ENCODE data around the gene CCNYL1. TPM values are rescaled to one million over a fixed set of nuclear protein-coding genes. Genes with fewer than 3 reads are reported as not detected.

The CCNYL1 gene
- total RNA-seq, 2 donors from 2014 or later, result 5.7 to 9.7 TPM

DNA sequence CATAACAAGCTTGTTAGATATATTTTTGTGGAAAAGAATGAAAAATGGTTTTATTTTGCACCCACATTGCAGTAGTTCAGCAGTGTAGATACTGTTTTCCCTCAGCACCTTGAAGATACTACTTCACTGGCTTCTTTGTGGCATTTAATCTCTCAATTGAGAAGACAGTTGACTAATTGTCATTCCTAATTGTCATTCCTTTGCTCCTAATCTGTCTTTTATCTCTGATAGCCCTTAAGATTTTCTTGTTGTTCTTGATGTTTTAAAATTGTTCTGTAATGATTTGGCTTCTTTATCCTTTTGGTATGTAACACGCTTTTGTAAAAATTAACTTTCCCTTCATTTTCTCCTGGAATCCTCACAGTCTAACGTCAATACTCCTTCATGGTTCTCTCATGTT, 38.0 kb upstream of the CCNYL1 start:
- no peak overlapping the region for H3K27ac ChIP-seq
- H3K27me3 ChIP-seq (replicated peaks; ENCODE audit: insufficient read depth), result no peaks in the 10 kb centered on the region
- H3K4me1 ChIP-seq (replicated peaks), result no peaks in the 10 kb centered on the region
- H3K4me3 ChIP-seq, result no peak overlapping the region
- intact Hi-C loops (cut with DNase I), result no loop called here
- 49% methylated on average over 2 of the region's 2 CpGs for WGBS
- H3K36me3 ChIP-seq, result no peaks in the 10 kb centered on the region
- no peaks in the 10 kb centered on the region for H3K9me3 ChIP-seq
- TF ChIP-seq POLR2A (IDR thresholded peaks at IDR 0.05) (no peak), POLR2AphosphoS5 (IDR thresholded peaks at IDR 0.05) (no peak)
- TF ChIP-seq, protein P1, sequence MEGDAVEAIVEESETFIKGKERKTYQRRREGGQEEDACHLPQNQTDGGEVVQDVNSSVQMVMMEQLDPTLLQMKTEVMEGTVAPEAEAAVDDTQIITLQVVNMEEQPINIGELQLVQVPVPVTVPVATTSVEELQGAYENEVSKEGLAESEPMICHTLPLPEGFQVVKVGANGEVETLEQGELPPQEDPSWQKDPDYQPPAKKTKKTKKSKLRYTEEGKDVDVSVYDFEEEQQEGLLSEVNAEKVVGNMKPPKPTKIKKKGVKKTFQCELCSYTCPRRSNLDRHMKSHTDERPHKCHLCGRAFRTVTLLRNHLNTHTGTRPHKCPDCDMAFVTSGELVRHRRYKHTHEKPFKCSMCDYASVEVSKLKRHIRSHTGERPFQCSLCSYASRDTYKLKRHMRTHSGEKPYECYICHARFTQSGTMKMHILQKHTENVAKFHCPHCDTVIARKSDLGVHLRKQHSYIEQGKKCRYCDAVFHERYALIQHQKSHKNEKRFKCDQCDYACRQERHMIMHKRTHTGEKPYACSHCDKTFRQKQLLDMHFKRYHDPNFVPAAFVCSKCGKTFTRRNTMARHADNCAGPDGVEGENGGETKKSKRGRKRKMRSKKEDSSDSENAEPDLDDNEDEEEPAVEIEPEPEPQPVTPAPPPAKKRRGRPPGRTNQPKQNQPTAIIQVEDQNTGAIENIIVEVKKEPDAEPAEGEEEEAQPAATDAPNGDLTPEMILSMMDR (IDR thresholded peaks at IDR 0.05), result no peak
- DNase-seq (ENCODE audit: low spot score), result no peak

DNA sequence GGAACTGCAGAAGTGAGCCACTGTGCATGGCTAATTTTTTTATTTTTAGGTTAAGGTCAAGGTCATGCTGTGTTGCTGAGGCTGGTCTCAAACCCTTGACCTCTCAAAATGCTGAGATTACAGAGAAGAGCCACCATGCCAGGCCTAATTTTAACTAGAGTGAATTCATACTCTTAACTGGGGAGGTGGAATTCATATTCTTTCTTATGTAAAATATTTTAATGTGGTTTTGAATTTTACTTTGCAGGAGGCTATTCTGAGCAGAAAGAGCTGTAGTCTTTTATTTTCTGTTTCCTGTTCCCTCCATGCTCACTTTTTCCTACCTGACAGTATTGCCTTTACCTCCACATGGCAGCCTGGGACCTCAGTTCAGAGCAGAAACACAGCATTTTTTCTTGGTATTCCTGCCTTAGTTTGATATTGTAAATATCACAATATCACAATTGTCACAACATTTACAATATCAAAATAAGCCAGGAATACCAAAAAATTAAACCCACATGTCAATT, 37.1 kb upstream of the CCNYL1 start:
- Histone ChIP-seq H3K4me3 (no peak overlapping the region), H3K27ac (no peak overlapping the region), H3K4me1 (replicated peaks) (no peaks in the 10 kb centered on the region), H3K27me3 (replicated peaks; ENCODE audit: insufficient read depth) (no peaks in the 10 kb centered on the region), H3K9me3 (no peaks in the 10 kb centered on the region), H3K36me3 (no peaks in the 10 kb centered on the region)
- intact Hi-C loops (cut with DNase I), result no loop called here
- DNase-seq (ENCODE audit: low spot score), result no peak
- TF ChIP-seq, protein P1 (IDR thresholded peaks at IDR 0.05), result no peak
- TF ChIP-seq POLR2A (IDR thresholded peaks at IDR 0.05) (no peak), POLR2AphosphoS5 (IDR thresholded peaks at IDR 0.05) (no peak)

- no peaks in the 10 kb centered on the region for H3K4me1 ChIP-seq (replicated peaks)
- no peak overlapping the region for H3K27ac ChIP-seq
- no peaks in the 10 kb centered on the region for H3K9me3 ChIP-seq
- H3K4me3 ChIP-seq, result no peak overlapping the region
- H3K36me3 ChIP-seq, result no peaks in the 10 kb centered on the region
- no peak for TF ChIP-seq POLR2A (IDR thresholded peaks at IDR 0.05)
- no peak for TF ChIP-seq POLR2AphosphoS5 (IDR thresholded peaks at IDR 0.05)
- TF ChIP-seq, protein P1 (IDR thresholded peaks at IDR 0.05), result no peak
- no peak for DNase-seq (ENCODE audit: low spot score)
- no peaks in the 10 kb centered on the region for H3K27me3 ChIP-seq (replicated peaks; ENCODE audit: insufficient read depth)
- WGBS, result 72% methylated on average over 2 of the region's 2 CpGs
- intact Hi-C loops (cut with DNase I), result no loop called here
Measured at GRCh38 chr2:207674826-207675225, 36.6 kb upstream of the CCNYL1 start.

DNA sequence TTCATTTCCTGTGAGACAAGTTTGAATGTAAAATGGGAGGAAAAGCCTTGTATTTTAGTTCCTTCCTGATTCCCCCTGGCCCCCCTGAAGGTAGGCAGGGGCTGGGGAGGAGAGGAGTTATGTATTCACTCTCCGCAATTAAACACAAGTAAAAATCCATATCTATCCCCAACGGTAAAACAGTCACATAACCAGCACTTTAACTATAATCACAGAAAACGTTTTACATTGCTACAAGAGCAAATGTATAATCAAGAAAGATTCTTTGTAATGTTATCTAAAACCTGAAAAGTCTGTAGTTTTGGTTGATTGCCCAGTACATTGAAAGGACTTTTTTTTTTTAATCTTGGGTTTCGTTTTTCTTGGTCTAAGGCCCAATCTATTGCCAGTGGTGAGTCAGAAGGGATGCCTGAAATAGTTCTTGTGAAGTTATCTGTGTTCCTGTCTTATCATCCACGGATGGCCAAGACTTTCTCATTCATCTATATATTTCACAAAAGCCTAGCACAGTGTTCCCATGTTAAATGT, 34.5 kb upstream of the CCNYL1 start:
- 23% methylated on average over 5 of the region's 5 CpGs for WGBS
- DNase-seq (ENCODE audit: low spot score), result no peak
- no peak overlapping the region for H3K27ac ChIP-seq

DNA sequence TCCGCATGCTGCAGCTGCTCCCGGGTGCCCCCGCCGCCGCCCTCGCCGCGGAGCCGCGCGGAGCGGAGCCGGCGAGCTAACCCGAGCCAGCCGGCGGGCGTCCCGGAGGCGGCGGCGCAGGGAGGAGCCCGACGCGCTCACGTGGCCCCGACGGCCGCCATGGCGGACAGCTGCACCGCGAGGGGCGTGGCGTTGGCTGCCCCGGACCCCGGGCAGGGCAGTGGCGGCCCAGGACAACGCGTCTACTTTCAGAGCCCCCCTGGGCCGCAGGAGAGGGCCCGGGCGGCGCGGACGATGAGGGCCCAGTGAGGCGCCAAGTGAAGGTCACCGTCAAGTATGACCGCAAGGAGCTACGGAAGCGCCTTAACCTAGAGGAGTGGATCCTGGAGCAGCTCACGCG, 30.0 kb upstream of the CCNYL1 start:
- no peak overlapping the region for H3K27ac ChIP-seq
- no peak overlapping the region for H3K4me3 ChIP-seq
- intact Hi-C loops (cut with DNase I), result no loop called here
- H3K4me1 ChIP-seq (replicated peaks), result no peaks in the 10 kb centered on the region
- DNase-seq (ENCODE audit: low spot score), result no peak
- no peaks in the 10 kb centered on the region for H3K36me3 ChIP-seq
- no peaks in the 10 kb centered on the region for H3K9me3 ChIP-seq
- WGBS, result 26% methylated on average over 52 of the region's 52 CpGs
- H3K27me3 ChIP-seq (replicated peaks; ENCODE audit: insufficient read depth), result no peaks in the 10 kb centered on the region
- TF ChIP-seq POLR2AphosphoS5 (IDR thresholded peaks at IDR 0.05) (no peak), POLR2A (IDR thresholded peaks at IDR 0.05) (no peak)
- TF ChIP-seq, protein P1 (IDR thresholded peaks at IDR 0.05), result no peak

More for the DNA sequence above, 34.5 kb upstream of the CCNYL1 start:
- no peaks in the 10 kb centered on the region for H3K27me3 ChIP-seq (replicated peaks; ENCODE audit: insufficient read depth)
- no peaks in the 10 kb centered on the region for H3K4me1 ChIP-seq (replicated peaks)
- no peak for TF ChIP-seq POLR2AphosphoS5 (IDR thresholded peaks at IDR 0.05)
- TF ChIP-seq, protein P1 (IDR thresholded peaks at IDR 0.05), result no peak
- no peak for TF ChIP-seq POLR2A (IDR thresholded peaks at IDR 0.05)
- H3K4me3 ChIP-seq, result no peak overlapping the region
- no peaks in the 10 kb centered on the region for H3K9me3 ChIP-seq
- H3K36me3 ChIP-seq, result no peaks in the 10 kb centered on the region
- intact Hi-C loops (cut with DNase I), result no loop called here

All from prostate gland (tissue), 2 donors.